ENCODE results near the gene EED. TPM values are rescaled to one million over a fixed set of nuclear protein-coding genes. Genes with fewer than 3 reads are reported as not detected.

Gene EED
- total and polyA plus RNA-seq, 9 of the 15 experiments (the other 6 are each of a cell fraction or from before 2014, with no cell fraction given) = 33.0 to 110 (median 55.1) TPM

DNA sequence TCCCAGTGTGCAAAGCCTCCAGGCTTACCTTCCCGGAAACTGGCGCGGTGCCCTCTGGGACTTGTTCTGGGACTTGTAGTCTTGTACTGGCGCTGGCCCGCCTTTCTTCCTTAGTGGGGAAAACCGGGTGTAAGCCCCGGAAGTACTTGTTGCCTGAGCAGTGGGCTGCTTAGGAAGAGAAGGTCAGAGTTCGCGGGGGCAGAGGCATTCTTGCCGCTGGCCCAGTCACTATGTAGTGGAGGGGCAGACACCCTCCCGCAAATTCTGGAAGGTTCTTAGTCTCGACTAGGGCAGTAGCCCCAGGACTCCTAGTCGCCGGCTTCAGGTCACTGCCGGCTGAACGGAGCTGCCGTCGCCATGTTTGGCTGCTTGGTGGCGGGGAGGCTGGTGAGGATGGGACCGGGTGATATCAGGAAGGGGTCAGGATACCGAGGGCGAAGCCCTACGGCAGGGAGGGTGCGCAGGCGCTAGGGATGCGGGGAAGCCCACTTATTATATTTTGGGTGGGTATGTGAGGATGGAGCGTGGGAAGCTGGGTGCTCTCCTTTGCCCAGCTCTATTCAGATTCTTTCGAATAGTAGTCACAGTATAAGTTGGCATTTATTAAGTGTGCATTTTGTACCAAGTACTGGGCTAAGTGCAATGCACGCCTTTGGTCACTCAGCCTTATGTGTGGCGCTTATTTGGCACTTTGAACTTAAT lies 57.7 kb downstream of the EED start, which contains the start of gene HIKESHI (continued):
- TF ChIP-seq PHTF2 (CRISPR knock-in tag; IDR thresholded peaks at IDR 0.05) = no peak; the same call in 1 of the 2 replicates
- no peak for TF ChIP-seq WHSC1 (IDR thresholded peaks at IDR 0.05; ENCODE audit: low read length)
- no peak for TF ChIP-seq ZNF263 (CRISPR knock-in tag; IDR thresholded peaks at IDR 0.05; ENCODE audit: borderline replicate concordance)
- peak; percentile 85 to 86 for TF ChIP-seq NRF1 (conservative IDR thresholded peaks at IDR 0.05 in 1 of 2, IDR thresholded peaks at IDR 0.05 in 1 of 2)
- no peak for TF ChIP-seq ZNF561 (CRISPR knock-in tag; conservative IDR thresholded peaks at IDR 0.05)
- TF ChIP-seq MBD1 (CRISPR knock-in tag; IDR thresholded peaks at IDR 0.05) = no peak
- peak; percentile 52 for TF ChIP-seq NFIC (IDR thresholded peaks at IDR 0.05)
- no peak; a peak in 1 of 4 replicates for TF ChIP-seq KDM1A (IDR thresholded peaks at IDR 0.05)
- TF ChIP-seq, protein P1, sequence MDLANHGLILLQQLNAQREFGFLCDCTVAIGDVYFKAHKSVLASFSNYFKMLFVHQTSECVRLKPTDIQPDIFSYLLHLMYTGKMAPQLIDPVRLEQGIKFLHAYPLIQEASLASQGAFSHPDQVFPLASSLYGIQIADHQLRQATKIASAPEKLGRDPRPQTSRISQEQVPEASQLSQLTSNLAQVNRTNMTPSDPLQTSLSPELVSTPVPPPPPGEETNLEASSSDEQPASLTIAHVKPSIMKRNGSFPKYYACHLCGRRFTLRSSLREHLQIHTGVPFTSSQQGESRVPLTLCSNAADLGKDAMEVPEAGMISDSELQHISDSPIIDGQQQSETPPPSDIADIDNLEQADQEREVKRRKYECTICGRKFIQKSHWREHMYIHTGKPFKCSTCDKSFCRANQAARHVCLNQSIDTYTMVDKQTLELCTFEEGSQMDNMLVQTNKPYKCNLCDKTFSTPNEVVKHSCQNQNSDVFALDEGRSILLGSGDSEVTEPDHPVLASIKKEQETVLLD (IDR thresholded peaks at IDR 0.05) = peak; percentile 57; the same call in 1 of the 2 replicates
- TF ChIP-seq, protein P2, sequence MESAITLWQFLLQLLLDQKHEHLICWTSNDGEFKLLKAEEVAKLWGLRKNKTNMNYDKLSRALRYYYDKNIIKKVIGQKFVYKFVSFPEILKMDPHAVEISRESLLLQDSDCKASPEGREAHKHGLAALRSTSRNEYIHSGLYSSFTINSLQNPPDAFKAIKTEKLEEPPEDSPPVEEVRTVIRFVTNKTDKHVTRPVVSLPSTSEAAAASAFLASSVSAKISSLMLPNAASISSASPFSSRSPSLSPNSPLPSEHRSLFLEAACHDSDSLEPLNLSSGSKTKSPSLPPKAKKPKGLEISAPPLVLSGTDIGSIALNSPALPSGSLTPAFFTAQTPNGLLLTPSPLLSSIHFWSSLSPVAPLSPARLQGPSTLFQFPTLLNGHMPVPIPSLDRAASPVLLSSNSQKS (CRISPR knock-in tag; IDR thresholded peaks at IDR 0.05) = no peak
- TF ChIP-seq ZNF589 (CRISPR knock-in tag; IDR thresholded peaks at IDR 0.05; ENCODE audit: low read depth) = peak; percentile 66; the same call in 1 of the 2 replicates
- peak; percentile 92 for TF ChIP-seq ZBTB7A (IDR thresholded peaks at IDR 0.05; ENCODE audit: borderline replicate concordance, control insufficient read depth, low read depth, low read length)
- peak; percentile 77 for TF ChIP-seq SMAD1 (IDR thresholded peaks at IDR 0.05; ENCODE audit: low read depth, low read length, partially characterized antibody)
- TF ChIP-seq IRF9 (tag; IDR thresholded peaks at IDR 0.05) = no peak
- peak; percentile 39; the same call in 1 of the 2 replicates for TF ChIP-seq ZKSCAN1 (IDR thresholded peaks at IDR 0.05; ENCODE audit: low read depth, low read length)
- no peak for TF ChIP-seq ZFPM2 (CRISPR knock-in tag; IDR thresholded peaks at IDR 0.05)
- TF ChIP-seq ZNF77 (CRISPR knock-in tag; IDR thresholded peaks at IDR 0.05) = no peak
- no peak for TF ChIP-seq NFE2L1 (tag; IDR thresholded peaks at IDR 0.05; ENCODE audit: borderline replicate concordance, low read depth)
- no peak for TF ChIP-seq ZNF184 (CRISPR knock-in tag; IDR thresholded peaks at IDR 0.05)
- TF ChIP-seq YY1 (IDR thresholded peaks at IDR 0.05; ENCODE audit: borderline replicate concordance in 1 of 3, control insufficient read depth in 1 of 3, extremely low read depth in 1 of 3, insufficient read depth in 3 of 3, insufficient read length in 1 of 3, insufficient replicate concordance in 2 of 3, low read depth in 1 of 3, low read length in 2 of 3) = peak; percentile 66 to 94 (median 90)
- no peak for TF ChIP-seq PHB2 (IDR thresholded peaks at IDR 0.05; ENCODE audit: low read depth)
- TF ChIP-seq FOXJ3 (CRISPR knock-in tag; IDR thresholded peaks at IDR 0.05) = no peak
- peak; percentile 95 for TF ChIP-seq DIDO1 (tag; IDR thresholded peaks at IDR 0.05; ENCODE audit: low read depth)
- no peak for TF ChIP-seq NFIX (CRISPR knock-in tag; IDR thresholded peaks at IDR 0.05; ENCODE audit: low read depth)
